PC-9 (cell line): ENCODE data around the gene AEBP1. TPM values are rescaled to one million over a fixed set of nuclear protein-coding genes. Genes with fewer than 3 reads are reported as not detected.

Experiments used
- BruUV-seq: library from RNA; stranded (reverse); fragments of 400-500 nt; replicated peaks from 2 replicates; lab custom pipeline; 2021; lab: Mats Ljungman, UMichigan
- CTCF ChIA-PET: fragments of 300-600 bp; sonication (Branson Sonifier 250); formaldehyde crosslinking; loops from one replicate; lab custom pipeline; 2022; ENCODE audit warnings: antibody characterized with exemption; lab: Charles Lee
- POLR2A ChIA-PET: fragments of 300-600 bp; sonication (Branson Sonifier 250); formaldehyde crosslinking; loops from one replicate; lab custom pipeline; 2022; ENCODE audit warnings: antibody characterized with exemption; ENCODE audit not compliant: unreplicated experiment; lab: Charles Lee
- DNase-seq, 2 experiments: peaks; one replicate each; pipeline versions ENCODE4 v3.0.0 to v3.0.0-alpha.2; 2015 to 2022; ENCODE audit warnings: mixed read lengths in 1 of 2
- H2AFZ ChIP-seq: fragments of 200-600 bp; sonication (generic); 2 replicates; pipeline ENCODE4 v1.8.1; 2017; ENCODE audit warnings: antibody characterized with exemption
- H3F3A ChIP-seq: fragments of 200-600 bp; sonication (generic); 2 replicates; pipeline ENCODE4 v1.8.1; 2017; ENCODE audit warnings: antibody characterized with exemption, mild to moderate bottlenecking, low read depth; ENCODE audit not compliant: insufficient read depth
- H3K27ac ChIP-seq: fragments of 200-600 bp; sonication (generic); 2 replicates; pipeline ENCODE4 v1.6.1; 2016; ENCODE audit warnings: mixed run types
- H3K27me3 ChIP-seq: fragments of 200-600 bp; sonication (generic); 2 replicates; pipeline ENCODE4 v1.6.1; 2016; ENCODE audit warnings: low read depth, mixed run types; ENCODE audit not compliant: insufficient read depth
- H3K36me3 ChIP-seq: fragments of 200-600 bp; sonication (generic); 2 replicates; pipeline ENCODE4 v1.6.1; 2016; ENCODE audit warnings: low read depth, mixed run types
- H3K4me1 ChIP-seq: fragments of 200-600 bp; sonication (generic); replicated peaks from 2 replicates; pipeline ENCODE4 v1.6.1; 2016; ENCODE audit warnings: mixed run types; ENCODE audit not compliant: insufficient read depth
- H3K4me2 ChIP-seq: fragments of 200-600 bp; sonication (generic); 2 replicates; pipeline ENCODE4 v1.6.1; 2017; ENCODE audit warnings: mixed run types
- H3K4me3 ChIP-seq: fragments of 200-600 bp; sonication (generic); 2 replicates; pipeline ENCODE4 v1.6.1; 2016; ENCODE audit warnings: mixed run types
- H3K79me2 ChIP-seq: fragments of 200-600 bp; sonication (generic); 2 replicates; pipeline ENCODE4 v1.6.1; 2017; ENCODE audit warnings: low read depth, mixed run types
- H3K9me2 ChIP-seq: fragments of 200-600 bp; sonication (generic); 2 replicates; pipeline ENCODE4 v1.8.1; 2017; ENCODE audit warnings: mild to moderate bottlenecking; ENCODE audit not compliant: insufficient read depth
- H3K9me3 ChIP-seq: fragments of 200-600 bp; sonication (generic); 2 replicates; pipeline ENCODE4 v1.8.1; 2016; ENCODE audit warnings: low read depth; ENCODE audit not compliant: insufficient read depth
- H4K20me1 ChIP-seq: fragments of 200-600 bp; sonication (generic); 2 replicates; pipeline ENCODE4 v1.8.1; 2017; ENCODE audit not compliant: insufficient read depth
- CTCF ChIP-seq: fragments of 200-600 bp; sonication (generic); conservative IDR thresholded peaks from 2 replicates; pipeline ENCODE4 v1.6.1; 2017; ENCODE audit warnings: mixed run types, antibody characterized with exemption, mild to moderate bottlenecking, moderate library complexity
- EZH2 ChIP-seq: fragments of 200-600 bp; sonication (generic); IDR thresholded peaks from 2 replicates; pipeline ENCODE4 v1.8.0; 2017; ENCODE audit warnings: antibody characterized with exemption, low read depth
- intact Hi-C: fragments of 100-400 bp; cut with micrococcal nuclease; formaldehyde crosslinking; loops from one replicate; pipeline ENCODE4 v1.10.0; 2022; ENCODE audit not compliant: unreplicated experiment
- total RNA-seq: library from RNA; stranded (reverse); gene quantifications from 2 replicates; pipeline ENCODE4 v1.2.3, GENCODE V29; 2021

Gene AEBP1
- total RNA-seq, 1 experiment from 2014 or later = 0.33 TPM

GRCh38 chr7:44132039-44132438 is 27.9 kb downstream of the AEBP1 start:
- Histone ChIP-seq H3K4me2 (no peak overlapping the region), H3F3A (peaks cover 8% of the 10 kb centered on the region; the same call in 1 of the 2 replicates), H3K79me2 (no peaks in the 10 kb centered on the region), H3K36me3 (no peaks in the 10 kb centered on the region), H4K20me1 (no peaks in the 10 kb centered on the region), H2AFZ (no peak overlapping the region), H3K9me3 (no peaks in the 10 kb centered on the region), H3K27me3 (no peaks in the 10 kb centered on the region), H3K4me1 (peaks cover 5% of the 10 kb centered on the region), H3K4me3 (no peak overlapping the region), H3K9me2 (no peaks in the 10 kb centered on the region), H3K27ac (no peak overlapping the region)
- ChIA-PET POLR2A (interaction anchor here (0.6 kb wide), 2 partner anchors 24 to 69 kb away, joined by 3 to 4 read pairs; partner anchors contain the start of gene YKT6), CTCF (interaction anchor here (0.5 to 1.0 kb wide), 2 partner anchors 81 to 131 kb away, joined by 3 to 6 read pairs; no protein-coding TSS in a partner anchor)
- TF ChIP-seq EZH2 = no peak
- no peak for TF ChIP-seq CTCF
- DNase-seq = no peak
- no TSS peak for BruUV-seq
- intact Hi-C loops = loop anchor here (5.0 kb wide), 1 partner anchor 50 kb away; no protein-coding TSS in a partner anchor

- Histone ChIP-seq H3K36me3 (no peaks in the 10 kb centered on the region), H3K9me3 (no peaks in the 10 kb centered on the region), H3K4me3 (no peak overlapping the region), H3K27me3 (no peaks in the 10 kb centered on the region), H3K27ac (no peak overlapping the region), H4K20me1 (no peaks in the 10 kb centered on the region), H3K4me1 (peaks cover 5% of the 10 kb centered on the region), H3K4me2 (no peak overlapping the region), H3F3A (peaks cover 8% of the 10 kb centered on the region; the same call in 1 of the 2 replicates), H2AFZ (no peak overlapping the region), H3K79me2 (no peaks in the 10 kb centered on the region), H3K9me2 (no peaks in the 10 kb centered on the region)
- CTCF ChIA-PET = no interaction called here
- intact Hi-C loops = loop anchor here (5.0 kb wide), 1 partner anchor 49 kb away; no protein-coding TSS in a partner anchor
- BruUV-seq = no TSS peak
- TF ChIP-seq EZH2 (no peak), CTCF (no peak)
- POLR2A ChIA-PET = no interaction called here
- DNase-seq = no peak
Observed at GRCh38 chr7:44133295-44133694, 29.1 kb downstream of the AEBP1 start.

GRCh38 chr7:44134943-44135628 is 30.9 kb downstream of the AEBP1 start:
- H3F3A ChIP-seq = peaks cover 8% of the 10 kb centered on the region; the same call in 1 of the 2 replicates
- no peaks in the 10 kb centered on the region for H3K27me3 ChIP-seq
- TF ChIP-seq CTCF = no peak
- H3K27ac ChIP-seq = no peak overlapping the region
- POLR2A ChIA-PET = interaction anchor here (0.6 to 0.7 kb wide), 2 partner anchors 125 to 224 kb away, joined by 4 to 8 read pairs; no protein-coding TSS in a partner anchor
- no peak overlapping the region for H3K4me3 ChIP-seq
- intact Hi-C loops = loop anchor here (5.0 kb wide), 1 partner anchor 47 kb away; no protein-coding TSS in a partner anchor
- peak in 1 of 2 experiments; percentile 53 for DNase-seq
- CTCF ChIA-PET = no interaction called here
- no peak overlapping the region for H2AFZ ChIP-seq
- H3K36me3 ChIP-seq = no peaks in the 10 kb centered on the region
- BruUV-seq = no TSS peak
- H4K20me1 ChIP-seq = no peaks in the 10 kb centered on the region
- H3K79me2 ChIP-seq = no peaks in the 10 kb centered on the region
- no peak overlapping the region for H3K4me2 ChIP-seq
- no peaks in the 10 kb centered on the region for H3K9me2 ChIP-seq
- no peaks in the 10 kb centered on the region for H3K9me3 ChIP-seq
- H3K4me1 ChIP-seq = peaks cover 5% of the 10 kb centered on the region
